Measurements from ENCODE around the gene FRMPD2.

The FRMPD2 gene

DNA sequence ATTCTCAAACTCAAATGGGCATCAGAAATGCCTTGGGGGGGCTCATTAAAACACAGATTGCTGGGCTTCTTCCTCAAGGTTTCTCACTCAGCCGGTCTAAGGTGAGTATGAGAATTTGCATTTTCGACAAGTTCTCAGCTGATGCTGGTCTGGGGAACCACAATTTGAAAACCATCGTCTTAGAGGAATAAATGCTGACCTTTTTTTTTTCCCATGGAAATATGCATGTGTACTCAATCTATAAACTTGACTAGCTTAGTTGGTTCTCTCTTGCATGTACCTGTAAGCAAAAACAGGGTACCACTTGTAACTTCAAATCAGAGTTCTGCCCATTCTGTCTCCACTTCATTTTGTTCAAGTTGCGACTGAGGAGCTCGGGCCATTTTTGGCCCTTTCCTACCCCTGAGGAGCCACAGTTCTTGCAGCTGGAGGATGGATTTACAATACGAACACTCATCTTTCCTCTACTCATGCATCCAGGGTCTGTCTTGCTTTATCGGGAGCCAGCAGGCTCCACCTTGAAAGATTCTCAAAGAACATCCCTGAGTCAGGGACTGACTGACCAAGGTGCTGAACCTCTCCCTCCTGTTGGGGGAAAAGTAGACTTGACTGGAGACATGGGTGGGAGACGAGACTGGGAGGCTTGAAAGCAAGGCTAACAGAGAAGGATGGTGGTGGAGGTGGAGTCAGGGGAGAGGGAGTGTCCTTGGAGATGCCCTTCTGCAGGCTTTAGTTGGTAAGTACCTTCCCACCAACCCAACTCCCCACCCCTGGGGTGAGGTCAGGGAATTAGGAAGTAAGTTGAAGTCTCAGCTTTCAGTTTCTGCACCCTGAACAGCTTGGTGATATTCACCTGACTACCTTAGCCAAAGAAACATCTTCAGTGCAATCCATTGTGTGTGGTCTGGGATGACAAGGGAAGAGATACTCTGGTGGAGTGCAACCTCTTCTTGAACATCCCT, 28.3 kb upstream of the FRMPD2 start:
- peaks cover 5% of the 10 kb centered on the region for H3K4me1 Mint-ChIP-seq
- no peaks in the 10 kb centered on the region for H3K9me3 Mint-ChIP-seq
- ATAC-seq (replicated peaks; ENCODE audit: extremely low read depth, poor library complexity, severe bottlenecking) (no peak), DNase-seq (ENCODE audit: low spot score in 2 of 2) (no peak)
- H3K36me3 Mint-ChIP-seq (ENCODE audit: insufficient read depth), result peaks cover 7% of the 10 kb centered on the region
- no peak overlapping the region for H3K4me3 Mint-ChIP-seq
- H3K27ac Mint-ChIP-seq (ENCODE audit: low read depth), result no peak overlapping the region
- H3K27me3 Mint-ChIP-seq, result no peaks in the 10 kb centered on the region

DNA sequence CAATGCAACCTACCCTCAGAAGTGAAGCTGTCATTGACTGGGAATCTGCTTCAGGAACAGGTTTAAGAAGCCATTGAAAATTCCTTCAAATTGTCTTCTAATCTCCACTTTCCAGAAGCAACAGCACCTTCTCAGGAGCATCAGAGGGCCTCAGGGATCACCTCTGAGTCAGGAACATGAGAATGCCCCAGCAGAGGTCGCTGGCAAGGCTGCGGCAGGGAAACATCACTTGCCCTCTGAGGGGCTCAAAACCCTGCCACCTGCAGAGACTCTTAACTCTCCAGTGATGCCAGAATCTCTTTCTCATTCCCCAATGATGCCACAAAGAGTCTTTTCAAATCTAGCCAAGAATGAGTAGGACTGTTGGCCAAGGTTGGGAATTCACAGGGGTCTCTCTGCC, 26.1 kb upstream of the FRMPD2 start:
- H3K27ac Mint-ChIP-seq (ENCODE audit: low read depth), result no peak overlapping the region
- H3K4me3 Mint-ChIP-seq, result no peak overlapping the region
- no peaks in the 10 kb centered on the region for H3K27me3 Mint-ChIP-seq
- no peaks in the 10 kb centered on the region for H3K4me1 Mint-ChIP-seq
- DNase-seq (ENCODE audit: low spot score in 2 of 2) (no peak), ATAC-seq (replicated peaks; ENCODE audit: extremely low read depth, poor library complexity, severe bottlenecking) (no peak)
- H3K9me3 Mint-ChIP-seq, result no peaks in the 10 kb centered on the region
- H3K36me3 Mint-ChIP-seq (ENCODE audit: insufficient read depth), result peaks cover 4% of the 10 kb centered on the region

DNA sequence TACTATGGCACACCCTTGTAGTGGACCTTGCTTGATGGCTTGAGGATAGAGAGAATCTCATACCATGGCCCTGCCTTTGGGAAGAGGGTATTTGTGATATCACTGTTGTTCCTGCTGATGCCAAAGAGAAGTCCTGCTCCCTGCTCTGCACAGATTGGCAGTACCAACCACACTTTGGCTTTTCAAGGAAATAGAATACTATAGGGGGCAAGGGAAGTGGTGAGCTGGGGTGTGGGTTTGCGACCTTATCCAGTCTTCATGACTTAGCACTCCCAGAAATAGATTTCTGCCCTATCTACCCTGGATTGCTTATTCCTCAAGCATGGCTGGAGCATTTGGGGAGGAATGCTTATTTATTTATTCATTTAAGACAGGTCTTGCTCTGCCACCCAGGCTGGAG, 25.2 kb upstream of the FRMPD2 start:
- H3K9me3 Mint-ChIP-seq, result no peaks in the 10 kb centered on the region
- H3K27me3 Mint-ChIP-seq, result no peaks in the 10 kb centered on the region
- H3K27ac Mint-ChIP-seq (ENCODE audit: low read depth), result no peak overlapping the region
- H3K4me3 Mint-ChIP-seq, result no peak overlapping the region
- ATAC-seq (replicated peaks; ENCODE audit: extremely low read depth, poor library complexity, severe bottlenecking) (no peak), DNase-seq (ENCODE audit: low spot score in 2 of 2) (no peak)
- H3K36me3 Mint-ChIP-seq (ENCODE audit: insufficient read depth), result peaks cover 6% of the 10 kb centered on the region
- H3K4me1 Mint-ChIP-seq, result no peaks in the 10 kb centered on the region

GRCh38 chr10:48299066-48299465, 24.6 kb upstream of the FRMPD2 start:
- Mint-ChIP-seq H3K36me3 (ENCODE audit: insufficient read depth) (peaks cover 6% of the 10 kb centered on the region), H3K4me3 (no peak overlapping the region), H3K4me1 (no peaks in the 10 kb centered on the region), H3K9me3 (no peaks in the 10 kb centered on the region), H3K27ac (ENCODE audit: low read depth) (no peak overlapping the region), H3K27me3 (no peaks in the 10 kb centered on the region)
- DNase-seq (ENCODE audit: low spot score in 2 of 2) (no peak), ATAC-seq (replicated peaks; ENCODE audit: extremely low read depth, poor library complexity, severe bottlenecking) (no peak)

DNA sequence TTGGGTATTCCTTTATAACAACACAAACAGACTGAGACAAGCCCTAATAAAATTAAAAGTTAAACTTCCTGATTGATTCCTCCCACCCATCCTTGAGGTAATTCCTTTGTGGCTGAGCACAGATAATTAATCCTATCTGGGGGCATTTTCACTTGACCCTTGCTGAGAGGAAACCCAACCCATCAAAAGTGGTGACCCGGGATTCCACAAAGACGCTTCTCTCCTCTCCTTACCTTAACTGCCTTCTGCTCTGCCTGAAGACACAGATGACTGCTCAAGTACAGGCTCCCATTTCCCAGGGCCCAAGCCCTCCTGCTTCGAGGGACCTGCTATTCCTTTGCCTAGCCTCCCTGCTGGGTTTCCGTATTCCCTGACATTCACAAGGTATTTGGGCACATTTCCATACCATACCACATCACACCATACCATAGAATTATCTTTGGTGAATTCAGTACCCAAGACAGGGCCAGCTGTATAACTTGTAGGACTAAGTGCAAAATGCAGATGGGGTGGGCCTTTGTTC, 22.1 kb upstream of the FRMPD2 start:
- DNase-seq (ENCODE audit: low spot score in 2 of 2) (no peak), ATAC-seq (replicated peaks; ENCODE audit: extremely low read depth, poor library complexity, severe bottlenecking) (no peak)
- H3K9me3 Mint-ChIP-seq, result no peaks in the 10 kb centered on the region
- no peaks in the 10 kb centered on the region for H3K4me1 Mint-ChIP-seq
- peaks cover 8% of the 10 kb centered on the region for H3K36me3 Mint-ChIP-seq (ENCODE audit: insufficient read depth)
- H3K4me3 Mint-ChIP-seq, result no peak overlapping the region
- peaks cover 7% of the 10 kb centered on the region for H3K27me3 Mint-ChIP-seq
- no peak overlapping the region for H3K27ac Mint-ChIP-seq (ENCODE audit: low read depth)

GRCh38 chr10:48294431-48294830, 19.9 kb upstream of the FRMPD2 start:
- Mint-ChIP-seq H3K27me3 (peaks cover 7% of the 10 kb centered on the region), H3K36me3 (ENCODE audit: insufficient read depth) (peaks cover 5% of the 10 kb centered on the region), H3K4me1 (no peaks in the 10 kb centered on the region), H3K27ac (ENCODE audit: low read depth) (no peak overlapping the region), H3K9me3 (no peaks in the 10 kb centered on the region), H3K4me3 (no peak overlapping the region)
- no peak for DNase-seq (ENCODE audit: low spot score in 2 of 2)
- no peak for ATAC-seq (replicated peaks; ENCODE audit: extremely low read depth, poor library complexity, severe bottlenecking)

- Mint-ChIP-seq H3K27me3 (peaks cover 7% of the 10 kb centered on the region), H3K9me3 (no peaks in the 10 kb centered on the region), H3K27ac (ENCODE audit: low read depth) (no peak overlapping the region), H3K4me3 (no peak overlapping the region), H3K4me1 (no peaks in the 10 kb centered on the region), H3K36me3 (ENCODE audit: insufficient read depth) (peaks cover 3% of the 10 kb centered on the region)
- no peak for DNase-seq (ENCODE audit: low spot score in 2 of 2)
- ATAC-seq (replicated peaks; ENCODE audit: extremely low read depth, poor library complexity, severe bottlenecking), result no peak
Measured at GRCh38 chr10:48292616-48293015, 18.1 kb upstream of the FRMPD2 start.

- H3K27me3 Mint-ChIP-seq, result peaks cover 16% of the 10 kb centered on the region
- ATAC-seq (replicated peaks; ENCODE audit: extremely low read depth, poor library complexity, severe bottlenecking), result no peak
- no peak overlapping the region for H3K27ac Mint-ChIP-seq (ENCODE audit: low read depth)
- no peaks in the 10 kb centered on the region for H3K4me1 Mint-ChIP-seq
- no peak for DNase-seq (ENCODE audit: low spot score in 2 of 2)
- H3K9me3 Mint-ChIP-seq, result no peaks in the 10 kb centered on the region
- H3K36me3 Mint-ChIP-seq (ENCODE audit: insufficient read depth), result peaks cover 3% of the 10 kb centered on the region
- H3K4me3 Mint-ChIP-seq, result no peak overlapping the region
Measured at GRCh38 chr10:48291190-48291589, 16.7 kb upstream of the FRMPD2 start.

DNA sequence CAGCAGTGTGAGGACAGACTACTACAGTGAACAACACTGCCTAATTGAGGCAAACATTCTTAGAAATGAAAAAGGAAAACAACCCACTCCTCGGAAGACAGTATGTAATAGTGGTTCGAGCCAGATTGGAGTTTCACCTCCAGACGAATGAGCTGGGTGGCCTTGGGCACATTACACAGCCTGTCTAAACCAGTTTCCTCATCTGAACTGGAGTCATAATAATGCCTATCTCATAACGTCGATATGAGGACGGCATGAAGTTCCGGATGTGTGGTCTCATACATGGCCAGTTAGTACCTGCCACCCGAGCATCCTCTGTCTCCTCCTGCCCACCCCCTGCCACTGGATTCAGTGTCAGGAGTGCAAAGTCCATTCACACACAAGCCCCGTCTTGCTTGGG, 15.8 kb upstream of the FRMPD2 start:
- H3K4me3 Mint-ChIP-seq, result no peak overlapping the region
- no peak overlapping the region for H3K27ac Mint-ChIP-seq (ENCODE audit: low read depth)
- H3K36me3 Mint-ChIP-seq (ENCODE audit: insufficient read depth), result peaks cover 2% of the 10 kb centered on the region
- H3K9me3 Mint-ChIP-seq, result no peaks in the 10 kb centered on the region
- DNase-seq (ENCODE audit: low spot score in 2 of 2), result no peak
- no peak for ATAC-seq (replicated peaks; ENCODE audit: extremely low read depth, poor library complexity, severe bottlenecking)
- H3K4me1 Mint-ChIP-seq, result no peaks in the 10 kb centered on the region
- peaks cover 25% of the 10 kb centered on the region for H3K27me3 Mint-ChIP-seq

GRCh38 chr10:48289501-48290238, 15.2 kb upstream of the FRMPD2 start:
- no peaks in the 10 kb centered on the region for H3K4me1 Mint-ChIP-seq
- no peak overlapping the region for H3K4me3 Mint-ChIP-seq
- peaks cover 31% of the 10 kb centered on the region for H3K27me3 Mint-ChIP-seq
- no peak for ATAC-seq (replicated peaks; ENCODE audit: extremely low read depth, poor library complexity, severe bottlenecking)
- peaks cover 2% of the 10 kb centered on the region for H3K36me3 Mint-ChIP-seq (ENCODE audit: insufficient read depth)
- no peak overlapping the region for H3K27ac Mint-ChIP-seq (ENCODE audit: low read depth)
- DNase-seq (ENCODE audit: low spot score in 2 of 2), result no peak
- H3K9me3 Mint-ChIP-seq, result no peaks in the 10 kb centered on the region

GRCh38 chr10:48288661-48289060, 14.2 kb upstream of the FRMPD2 start:
- Mint-ChIP-seq H3K4me1 (no peaks in the 10 kb centered on the region), H3K36me3 (ENCODE audit: insufficient read depth) (peaks cover 2% of the 10 kb centered on the region), H3K27me3 (peaks cover 32% of the 10 kb centered on the region), H3K9me3 (no peaks in the 10 kb centered on the region), H3K4me3 (no peak overlapping the region), H3K27ac (ENCODE audit: low read depth) (no peak overlapping the region)
- DNase-seq (ENCODE audit: low spot score in 2 of 2) (no peak), ATAC-seq (replicated peaks; ENCODE audit: extremely low read depth, poor library complexity, severe bottlenecking) (no peak)

DNA sequence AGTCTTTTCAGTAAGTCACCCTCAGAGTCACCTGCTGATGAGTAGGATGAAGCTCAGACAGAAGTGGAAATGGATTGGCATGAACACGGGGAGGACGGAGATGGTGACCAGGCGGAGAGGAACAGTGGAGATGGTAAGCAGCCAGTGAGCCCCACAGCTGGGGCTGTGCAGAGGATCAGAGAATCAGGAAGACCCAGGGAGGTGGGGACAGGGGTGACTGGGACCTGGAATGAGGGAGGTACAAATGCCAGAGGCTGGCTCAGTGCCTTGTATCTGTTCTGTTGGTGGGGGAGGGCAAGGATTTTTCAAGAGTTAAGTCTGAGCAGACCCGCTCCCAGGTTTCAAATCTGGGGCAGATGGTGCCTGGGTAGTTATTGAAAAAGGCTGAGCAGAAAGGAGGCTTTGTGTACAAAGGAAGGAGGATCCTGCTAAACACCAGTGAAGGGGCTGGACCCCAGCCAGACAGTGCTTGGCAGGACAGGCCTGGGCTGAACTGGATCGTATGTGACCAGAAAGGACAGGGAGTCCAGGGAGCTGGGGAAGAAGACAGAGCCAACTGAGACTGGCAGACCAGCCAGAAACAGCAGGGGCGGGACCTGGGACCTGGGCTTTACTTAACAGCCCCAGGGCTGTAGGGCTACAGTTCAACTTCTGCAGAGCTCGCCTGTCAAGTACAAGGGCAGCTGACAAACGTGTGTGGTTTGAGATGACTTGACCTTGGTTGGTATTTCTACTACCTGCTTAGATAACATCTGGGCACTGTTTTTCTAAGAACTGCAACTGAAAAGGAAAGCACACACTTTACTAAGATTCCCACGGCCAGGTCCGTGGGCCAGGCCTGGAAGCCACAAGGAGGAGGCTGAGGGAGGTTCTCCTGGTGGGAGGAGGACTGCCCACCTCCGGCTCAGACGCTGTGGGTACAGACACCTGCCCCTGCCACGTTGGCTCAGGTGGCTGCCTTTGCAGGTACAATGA, 13.2 kb upstream of the FRMPD2 start:
- DNase-seq (ENCODE audit: low spot score in 2 of 2) (no peak), ATAC-seq (replicated peaks; ENCODE audit: extremely low read depth, poor library complexity, severe bottlenecking) (no peak)
- no peak overlapping the region for H3K4me3 Mint-ChIP-seq
- no peak overlapping the region for H3K27ac Mint-ChIP-seq (ENCODE audit: low read depth)
- H3K27me3 Mint-ChIP-seq, result peaks cover 26% of the 10 kb centered on the region
- H3K4me1 Mint-ChIP-seq, result no peaks in the 10 kb centered on the region
- no peaks in the 10 kb centered on the region for H3K36me3 Mint-ChIP-seq (ENCODE audit: insufficient read depth)
- H3K9me3 Mint-ChIP-seq, result no peaks in the 10 kb centered on the region

All from central memory CD8-positive, alpha-beta T cell (primary cell).